Right lobe of liver (tissue), 4 donors: ENCODE results near the gene RBFOX1.

Source experiments
- CTCF ChIP-seq, 4 donors: fragments of 200-600 bp in 3 of 4; fragments of 450-650 bp in 1 of 4; IDR thresholded peaks; one replicate each; pipeline versions ENCODE4 v1.5.1 to v1.8.0; 2016 to 2022; ENCODE audit warnings: antibody characterized with exemption in 4 of 4, mild to moderate bottlenecking in 2 of 4
- POLR2A ChIP-seq: fragments of 450-650 bp; IDR thresholded peaks from one replicate; pipeline ENCODE4 v1.6.1; 2017; ENCODE audit warnings: antibody characterized with exemption, mild to moderate bottlenecking
- donor health status: DM: no; HTN: no; CAD: no.
- donor health status: DM: no; HTN: no; CAD: no.
- donor health status: DM: no; HTN: yes; CAD: no.

- TF ChIP-seq CTCF (IDR thresholded peaks at IDR 0.05) (no peak), POLR2A (no peak)
Observed at GRCh38 chr16:7376227-7376626, 43.6 kb downstream of the RBFOX1 start.
